NK-92 (cell line): ENCODE measurements around the gene TLE5.
"Not testable (repeated sequence)": the region's sequence is repeated elsewhere in the genome, so short reads cannot be mapped to it uniquely, and the experiment has no call there.

Experiments
- DNase-seq: peaks from one replicate; lab custom pipeline; 2025; ENCODE audit not compliant: unreplicated experiment; lab: John Stamatoyannopoulos, UW

Gene TLE5

DNA sequence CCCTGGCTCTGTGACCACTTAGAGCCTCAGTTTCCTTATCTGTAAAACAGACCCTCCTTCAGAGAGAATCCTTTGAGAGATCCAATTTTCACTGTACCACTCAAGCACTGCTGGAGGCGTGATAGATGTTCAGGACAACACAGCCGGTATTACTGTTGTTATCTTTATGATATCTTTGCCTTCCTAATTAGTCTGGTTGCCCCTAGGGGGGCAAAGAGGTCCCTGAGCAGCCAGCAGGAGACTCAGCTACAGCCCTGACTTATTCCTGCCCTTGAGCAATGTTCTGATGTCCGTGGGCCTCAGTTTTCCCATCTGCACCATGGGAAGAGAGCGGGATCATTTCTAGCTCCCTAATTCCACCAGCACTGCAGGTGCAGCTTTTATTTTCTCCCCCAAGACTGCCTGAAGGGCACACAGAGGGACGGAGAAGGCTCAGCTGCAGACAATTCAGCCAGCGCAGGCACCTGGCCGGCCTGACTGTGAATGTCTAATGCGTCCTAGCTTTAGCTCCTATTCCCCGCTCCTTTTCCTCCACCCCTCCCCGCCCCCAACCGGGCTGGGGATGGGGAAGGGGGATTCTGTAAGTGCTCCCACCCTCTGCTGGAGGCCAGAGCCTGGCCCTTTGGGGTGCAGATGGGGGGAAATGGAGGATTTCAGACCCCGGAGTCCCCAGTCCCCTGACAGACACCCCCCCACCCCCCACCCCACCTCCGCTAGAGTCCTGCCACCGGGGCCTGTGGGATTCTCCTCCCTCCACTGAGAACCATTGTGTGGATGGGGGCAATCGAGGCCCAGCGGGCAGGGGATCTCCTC is 16.2 kb downstream of the TLE5 start:
- DNase-seq, result no peak

DNA sequence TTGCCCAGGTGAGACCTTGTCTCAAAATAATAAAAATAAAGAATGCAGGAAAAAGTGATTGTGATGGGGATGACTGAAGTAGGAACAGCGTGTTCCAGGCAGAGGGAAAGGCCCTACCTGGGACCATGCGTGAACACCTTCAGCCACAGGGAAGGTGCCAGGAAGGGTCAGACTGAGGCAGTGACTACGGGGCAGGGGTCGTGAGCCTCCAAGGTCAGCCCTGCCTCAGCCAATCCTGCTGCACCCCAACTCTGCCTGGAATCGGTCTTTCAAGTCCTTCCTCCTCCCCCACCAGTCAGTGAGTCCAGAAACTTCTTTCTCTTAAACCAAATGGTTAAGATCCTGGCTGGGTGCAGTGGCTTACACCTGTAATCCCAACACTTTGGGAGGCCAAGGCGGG is 17.1 kb downstream of the TLE5 start:
- no peak for DNase-seq

DNA sequence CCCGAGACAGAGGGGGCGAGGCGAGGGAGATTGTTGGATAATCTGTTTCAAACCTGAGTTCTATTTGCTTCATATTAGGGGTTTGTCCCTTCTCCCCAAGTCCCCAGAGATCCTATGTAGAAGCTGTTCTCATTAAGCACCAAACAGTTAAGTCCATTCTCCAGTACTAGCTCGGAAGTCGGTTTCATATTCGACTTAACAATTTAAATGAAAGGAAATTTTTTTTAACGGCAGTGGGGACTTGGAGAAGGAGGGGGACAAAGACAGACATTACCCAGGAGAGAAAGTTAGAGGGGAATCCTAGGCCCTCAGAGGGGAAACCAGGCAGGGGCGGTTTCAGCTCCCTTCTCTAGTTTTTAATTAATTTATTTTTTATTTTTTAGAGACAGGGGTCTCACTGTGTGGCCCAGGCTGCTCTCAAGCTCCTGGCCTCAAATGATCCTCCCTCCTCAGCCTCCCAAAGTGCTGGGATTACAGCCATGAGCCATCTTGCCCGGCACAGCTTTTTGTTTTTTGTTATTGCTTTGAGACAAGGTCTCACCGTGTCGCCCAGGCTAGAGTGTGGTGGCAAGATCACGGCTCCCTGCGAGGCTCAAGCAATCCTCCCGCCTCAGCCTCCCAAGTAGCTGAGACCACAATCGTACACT is 19.6 kb downstream of the TLE5 start:
- no peak for DNase-seq

DNA sequence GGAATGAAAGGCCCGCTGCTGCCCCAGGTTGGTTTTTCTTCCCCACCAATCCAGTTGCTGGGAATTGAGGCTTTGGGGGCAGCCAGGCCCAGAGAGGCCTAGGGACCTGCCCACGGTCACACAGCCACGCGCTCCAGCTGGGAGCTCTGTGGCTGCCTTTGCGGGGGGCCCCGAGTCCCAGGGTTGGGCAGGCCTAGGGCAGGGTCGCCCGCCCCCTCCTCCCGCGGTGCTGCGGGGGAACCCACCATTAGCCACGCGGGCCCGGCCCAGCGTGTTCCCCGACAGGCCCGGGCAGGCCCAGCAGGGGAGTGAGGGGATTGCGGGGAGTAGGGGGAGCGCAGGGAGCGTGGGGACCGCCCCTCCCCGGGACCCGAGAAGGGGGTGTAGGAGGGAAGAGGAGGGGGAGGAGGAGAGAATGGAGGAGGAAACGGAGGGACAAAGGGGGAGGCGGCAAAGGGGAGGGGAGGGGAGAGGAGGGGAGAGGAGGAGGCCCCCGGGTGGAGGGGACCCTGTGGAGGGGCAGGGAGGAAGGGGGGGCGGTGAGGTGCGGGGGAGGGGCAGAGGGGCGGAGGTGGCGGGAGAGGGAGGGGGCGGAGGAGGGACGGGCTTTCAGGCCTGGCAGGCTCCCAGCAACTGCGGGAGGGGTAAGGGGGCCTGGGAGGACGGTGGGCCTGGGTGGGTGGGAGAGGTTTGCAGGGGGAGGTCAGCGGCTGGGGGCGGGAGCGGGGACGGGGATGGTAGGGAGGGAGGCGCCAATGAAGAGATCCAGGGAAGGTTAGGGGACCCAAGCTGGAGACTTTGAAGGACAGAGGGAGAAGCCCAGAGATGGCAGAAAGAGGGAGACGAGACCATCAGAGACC is 20.3 kb downstream of the TLE5 start:
- DNase-seq, result no peak

DNA sequence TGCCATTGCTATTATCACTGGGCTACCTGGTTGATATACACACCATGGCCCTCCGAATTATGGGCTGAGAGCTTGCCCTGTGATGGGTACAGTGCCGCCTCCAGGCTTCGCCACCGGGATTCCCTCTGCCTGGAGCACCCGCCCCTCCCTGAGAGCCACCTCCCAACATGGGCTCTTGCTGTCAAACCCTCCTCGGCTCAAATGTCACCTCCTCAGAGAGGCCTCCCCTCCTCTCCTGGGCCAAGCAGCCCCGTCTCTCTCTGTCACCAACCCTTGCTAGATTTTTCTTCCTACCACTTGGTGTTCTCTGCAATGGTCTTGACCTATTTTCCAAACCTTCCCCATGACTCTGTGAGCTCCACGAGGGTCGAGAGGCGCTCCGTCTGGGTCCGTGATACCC is 21.0 kb downstream of the TLE5 start:
- DNase-seq, result no peak

DNA sequence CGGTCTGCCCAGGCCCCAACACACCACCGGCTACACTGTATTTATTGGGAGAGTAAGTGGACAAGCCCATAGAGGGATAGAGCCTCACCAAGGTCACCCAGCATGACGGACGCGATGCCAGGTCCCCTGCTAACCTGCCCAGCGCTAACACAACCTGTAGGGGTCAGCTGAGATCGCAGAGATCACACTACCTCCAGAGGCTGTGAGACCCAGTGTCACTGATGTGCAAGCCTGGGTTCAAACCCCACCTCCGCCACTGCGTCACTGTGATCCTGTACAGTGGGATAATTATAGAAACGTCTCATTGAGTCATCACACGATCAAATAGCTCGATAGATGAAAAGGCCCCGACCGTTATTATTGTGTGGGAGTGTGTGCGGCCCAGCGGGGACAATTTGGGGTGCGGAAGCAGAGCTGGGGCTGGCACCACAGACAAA is 22.6 kb downstream of the TLE5 start:
- no peak for DNase-seq

DNA sequence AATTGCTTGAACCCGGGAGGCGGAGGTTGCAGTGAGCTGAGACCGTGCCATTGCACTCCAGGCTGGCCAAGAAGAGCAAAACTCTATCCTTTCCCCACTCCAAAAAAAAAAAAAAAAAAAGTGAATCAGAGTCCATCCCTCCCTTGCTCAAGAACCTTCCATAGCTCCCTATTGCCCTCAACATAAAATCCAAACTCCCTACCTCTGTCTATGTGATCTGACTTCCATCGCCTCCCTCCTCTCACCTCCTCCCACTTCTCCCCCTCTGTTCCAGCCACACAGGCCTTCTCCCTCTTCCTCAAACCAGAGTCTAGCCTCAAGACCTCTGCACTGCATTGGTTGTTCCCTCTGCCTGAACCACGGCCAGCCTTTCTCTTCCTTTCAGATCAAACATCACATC is 23.2 kb downstream of the TLE5 start:
- DNase-seq, result no peak

DNA sequence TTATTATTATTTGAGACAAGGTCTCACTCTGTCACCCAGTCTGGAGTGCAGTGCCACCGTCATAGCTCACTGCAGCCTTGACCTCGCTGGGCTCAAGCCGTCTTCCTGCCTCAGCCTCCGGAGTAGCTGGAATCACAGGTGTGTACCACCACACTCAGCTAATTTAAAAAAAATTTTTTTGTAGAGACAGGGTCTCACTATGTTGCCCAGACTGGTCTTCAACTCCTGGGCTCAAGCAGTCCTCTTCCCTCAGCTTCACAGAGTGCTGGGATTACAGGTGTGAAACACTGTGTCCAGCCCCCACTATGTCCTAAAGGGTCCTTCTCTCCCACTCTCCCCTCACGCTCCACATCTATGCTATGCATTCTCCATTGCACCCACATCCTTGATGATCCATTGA is 24.1 kb downstream of the TLE5 start:
- no peak for DNase-seq

DNA sequence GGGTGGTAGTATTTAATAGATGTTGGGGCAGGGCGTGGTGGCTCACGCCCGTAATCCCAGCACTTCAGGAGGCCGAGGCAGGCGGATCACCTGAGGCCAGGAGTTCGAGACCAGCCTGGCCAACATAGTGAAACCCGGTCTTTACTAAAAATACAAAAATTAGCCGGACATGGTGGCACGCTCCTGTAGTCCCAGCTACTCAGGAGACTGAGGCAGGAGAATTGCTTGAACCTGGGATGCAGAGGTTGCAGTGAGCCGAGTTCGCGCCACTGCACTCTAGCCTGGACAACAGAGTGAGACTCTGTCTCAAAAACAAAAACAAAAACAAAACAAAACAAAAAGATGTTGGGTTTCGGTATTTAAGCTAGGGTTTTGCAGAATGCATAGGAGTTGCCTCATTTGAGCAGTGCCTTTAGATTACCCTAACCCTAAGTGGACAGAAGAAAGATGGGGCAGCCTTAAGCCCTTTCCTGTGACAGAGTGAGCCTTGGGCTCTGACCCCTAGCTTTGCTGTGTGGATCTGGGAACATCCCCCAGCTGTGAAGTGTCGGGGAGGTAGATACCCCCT is 25.2 kb downstream of the TLE5 start:
- not testable (repeated sequence) for DNase-seq

DNA sequence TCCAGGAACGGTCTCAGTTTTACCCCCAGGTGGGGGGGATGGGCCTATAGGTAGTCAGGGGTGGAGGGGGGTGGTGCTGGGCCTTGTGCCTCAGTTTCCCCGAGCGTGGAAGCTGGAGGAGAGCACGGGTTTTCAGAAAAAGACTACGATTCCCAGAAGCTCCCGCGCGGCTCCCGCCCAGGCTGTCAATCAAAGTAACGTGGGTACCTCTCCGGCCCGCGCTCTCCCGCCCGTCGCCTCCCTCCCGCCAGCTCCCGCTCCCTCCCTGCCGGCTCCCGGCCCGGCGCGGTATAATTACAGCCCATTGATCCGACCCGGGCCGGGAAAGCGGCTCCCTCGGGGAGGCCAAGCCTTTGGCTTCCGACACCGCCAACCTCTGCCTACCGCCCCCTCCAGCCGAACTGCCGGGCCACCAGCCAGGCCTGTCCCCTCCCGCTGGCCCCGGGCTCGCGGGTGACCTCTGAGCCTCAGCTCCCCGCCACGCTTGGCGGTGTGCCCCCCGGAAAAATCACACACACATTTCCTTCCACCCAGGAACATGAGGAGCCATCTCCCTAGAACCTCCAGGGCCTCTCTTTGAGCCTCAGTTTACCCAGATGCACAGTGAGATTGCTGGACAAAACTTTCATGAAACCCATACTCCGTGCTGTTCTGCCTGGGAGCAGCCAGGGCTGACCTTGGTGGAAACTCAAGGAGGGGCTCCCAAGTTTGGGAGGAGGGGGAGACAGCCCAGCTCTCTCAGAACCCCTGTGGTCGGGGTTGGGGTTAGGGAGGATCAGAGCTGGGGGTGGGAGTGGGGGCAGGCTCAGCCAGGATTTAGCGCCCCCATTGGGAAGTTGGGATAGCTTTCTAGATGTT is 25.9 kb downstream of the TLE5 start:
- DNase-seq, result no peak

DNA sequence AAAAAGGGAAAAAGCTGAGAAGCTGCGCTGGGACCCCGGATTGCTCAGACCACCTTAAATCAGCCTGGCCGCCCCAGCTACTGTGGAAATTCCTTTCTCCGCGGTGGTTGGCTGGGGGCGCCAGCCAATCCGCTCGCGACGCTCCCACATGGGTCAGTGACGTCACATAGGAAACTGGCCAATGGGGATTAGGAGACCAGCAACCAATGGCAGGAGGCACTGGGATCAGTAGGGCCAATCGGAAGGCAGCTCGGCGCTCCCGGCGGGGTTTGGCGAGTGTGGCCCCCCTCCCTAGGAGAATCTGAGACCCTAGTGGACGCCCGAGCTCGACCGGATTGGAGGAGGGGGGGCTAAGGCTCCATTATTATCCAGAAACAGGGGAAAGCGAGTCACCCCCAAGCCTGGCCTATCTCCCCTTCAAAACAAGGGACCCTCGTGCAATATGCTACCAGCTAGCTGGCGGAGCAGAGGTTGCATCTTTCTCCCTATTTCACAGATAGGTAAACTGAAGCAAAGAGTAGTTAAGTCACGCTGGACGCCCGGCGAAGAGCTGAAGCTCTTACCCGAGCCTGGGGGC is 26.7 kb downstream of the TLE5 start:
- peak; percentile 85 for DNase-seq

DNA sequence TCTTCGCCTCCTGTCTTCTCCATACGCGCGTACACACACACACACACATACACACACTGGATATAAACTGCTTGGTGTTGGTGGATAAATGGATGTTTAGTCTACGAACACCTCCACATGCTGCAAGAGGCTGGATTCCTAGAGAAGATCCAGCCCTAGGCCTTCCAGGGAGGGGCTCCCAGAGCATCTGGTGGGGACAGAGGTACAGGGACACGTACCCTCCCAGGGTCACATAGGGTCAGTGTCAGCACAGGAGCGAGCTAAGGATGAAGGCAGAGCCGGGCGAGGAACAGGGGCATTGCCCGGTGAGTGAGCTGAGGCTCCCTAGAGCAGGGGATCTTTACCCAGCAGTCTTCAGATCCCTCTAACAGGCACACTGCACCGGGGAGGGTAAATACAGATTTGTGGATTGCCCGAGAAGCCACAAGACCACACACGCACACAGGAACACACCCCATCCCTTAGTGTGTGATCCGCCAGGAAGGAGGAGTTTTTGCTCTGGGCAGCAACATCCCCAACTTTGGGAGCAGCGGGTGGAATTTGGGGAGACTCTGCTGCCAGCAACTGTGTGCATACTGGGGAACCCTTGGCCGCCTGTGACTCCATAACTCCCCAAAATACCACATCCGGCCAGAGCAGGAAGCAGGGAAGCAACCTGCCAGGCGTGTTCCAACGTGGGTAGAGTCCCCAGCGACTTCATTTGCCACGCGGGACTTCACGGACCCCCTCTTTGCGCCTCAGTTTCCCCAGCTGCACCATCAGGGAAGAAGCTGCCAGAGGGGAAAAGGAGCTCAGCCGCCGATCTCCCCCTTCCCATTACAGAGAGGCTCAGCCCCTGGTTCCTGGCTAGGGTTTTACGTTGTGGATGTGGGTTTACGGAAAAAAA is 27.4 kb downstream of the TLE5 start:
- DNase-seq, result no peak

DNA sequence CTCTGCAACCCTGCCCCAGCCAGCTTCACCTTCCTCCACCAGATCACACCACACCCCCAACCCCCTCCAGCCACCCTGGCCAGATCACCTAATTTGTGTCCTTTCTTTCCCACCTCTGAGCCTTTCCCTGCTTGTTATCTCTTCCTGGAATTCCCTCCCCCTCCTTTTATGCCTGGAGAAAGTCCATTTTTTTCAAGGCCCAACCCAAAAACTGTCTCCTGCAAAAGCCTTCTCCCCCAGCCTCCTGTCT is 28.0 kb downstream of the TLE5 start:
- DNase-seq, result no peak

DNA sequence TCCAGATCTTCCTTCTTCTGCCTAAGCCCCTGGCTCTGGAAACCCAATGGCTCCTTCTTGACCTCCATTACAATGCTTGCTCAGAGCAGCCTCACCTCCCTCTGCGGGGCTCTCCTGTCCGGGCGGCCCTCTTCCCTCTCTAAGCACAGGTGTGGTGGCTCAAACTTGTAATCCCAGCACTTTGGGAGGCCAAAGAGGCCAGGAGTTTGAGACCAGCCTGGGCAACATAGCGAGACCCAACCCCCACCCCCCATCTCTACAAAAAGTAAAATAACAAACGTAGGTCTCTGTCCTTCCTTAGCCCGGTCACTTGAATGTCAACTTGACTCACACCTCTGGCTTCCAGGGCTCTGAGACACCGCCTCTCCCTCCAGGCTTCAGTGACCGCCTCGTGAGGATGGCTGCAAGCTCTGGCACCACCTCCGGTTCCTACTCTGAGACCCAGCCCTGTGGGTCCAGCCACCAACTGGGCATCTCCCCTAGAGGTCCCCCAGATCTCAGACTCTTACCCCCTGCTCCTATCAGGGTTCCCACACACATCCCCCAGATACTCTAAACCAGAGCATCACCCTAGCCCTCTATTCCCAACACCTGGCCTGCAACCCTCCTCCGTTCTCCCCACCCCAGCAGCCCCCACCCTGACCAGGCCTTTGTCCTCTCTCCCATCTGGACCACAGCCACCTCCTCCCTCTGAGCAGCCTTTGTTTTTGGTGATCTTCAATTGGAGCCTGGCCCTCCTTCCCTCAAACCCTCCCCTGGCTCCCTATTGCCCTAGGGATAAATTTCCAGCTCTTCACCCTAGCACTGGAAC is 28.5 kb downstream of the TLE5 start:
- DNase-seq, result no peak

DNA sequence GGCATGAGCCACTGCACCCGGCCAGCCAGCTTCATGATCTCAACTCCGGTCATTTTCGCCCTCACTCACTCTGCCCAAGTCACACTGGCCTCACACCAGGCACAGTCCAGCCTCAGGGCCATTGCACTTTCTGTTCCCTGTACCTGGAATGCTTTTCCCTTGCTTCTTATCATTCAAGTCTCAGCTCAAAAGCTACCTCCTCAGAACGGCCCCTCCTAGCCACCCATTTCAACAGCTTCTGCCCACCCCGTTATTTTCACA is 30.8 kb downstream of the TLE5 start:
- DNase-seq, result no peak

DNA sequence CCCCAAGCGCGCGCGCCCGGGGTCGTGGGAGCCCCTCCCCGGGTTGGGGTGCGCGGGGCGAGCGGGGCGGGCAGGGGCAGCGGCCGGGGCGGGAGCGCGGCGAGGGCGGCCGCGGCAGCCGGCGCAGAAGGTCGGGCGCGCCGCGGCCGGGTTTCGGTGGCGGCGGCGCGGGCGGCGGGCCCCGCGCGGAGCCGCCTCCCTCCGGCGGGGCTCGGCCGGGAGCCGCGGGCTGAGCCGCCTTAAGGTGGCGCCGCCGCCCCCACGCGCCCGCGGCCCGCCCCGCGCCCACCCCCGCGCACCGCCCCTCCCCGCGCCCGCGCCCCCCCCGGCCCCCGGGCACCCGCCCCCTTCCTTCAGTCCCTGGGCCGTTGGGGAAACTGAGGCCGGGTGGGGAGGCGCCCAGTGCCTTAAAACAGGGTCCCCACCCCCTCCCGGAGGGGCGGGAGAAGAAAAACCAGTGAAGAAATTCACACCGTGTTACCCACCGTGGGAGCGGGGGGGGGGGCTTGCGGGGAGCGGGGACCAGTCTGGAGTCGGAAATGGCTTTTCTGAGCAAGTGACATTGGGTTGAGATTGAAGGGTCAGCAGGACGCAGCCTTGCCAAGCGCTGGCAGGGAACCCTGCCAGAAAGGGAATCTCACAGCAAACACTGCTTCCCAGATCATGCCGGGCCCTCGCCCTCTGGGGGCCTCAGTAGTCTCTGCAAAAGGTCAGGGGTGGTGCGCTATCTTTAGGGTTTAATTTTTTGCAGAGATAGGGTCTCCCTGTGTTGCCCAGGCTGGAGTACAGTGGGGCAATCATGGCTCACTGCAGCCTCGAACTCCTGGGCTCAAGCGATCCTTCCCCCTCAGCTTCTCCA is 33.0 kb downstream of the TLE5 start, which contains the start of gene TLE2:
TSS of gene TLE2 (minus strand) at position 216 of the 859 bp plus-strand sequence. CDS start 376 bp downstream, outside the sequence.
- DNase-seq, result no peak

DNA sequence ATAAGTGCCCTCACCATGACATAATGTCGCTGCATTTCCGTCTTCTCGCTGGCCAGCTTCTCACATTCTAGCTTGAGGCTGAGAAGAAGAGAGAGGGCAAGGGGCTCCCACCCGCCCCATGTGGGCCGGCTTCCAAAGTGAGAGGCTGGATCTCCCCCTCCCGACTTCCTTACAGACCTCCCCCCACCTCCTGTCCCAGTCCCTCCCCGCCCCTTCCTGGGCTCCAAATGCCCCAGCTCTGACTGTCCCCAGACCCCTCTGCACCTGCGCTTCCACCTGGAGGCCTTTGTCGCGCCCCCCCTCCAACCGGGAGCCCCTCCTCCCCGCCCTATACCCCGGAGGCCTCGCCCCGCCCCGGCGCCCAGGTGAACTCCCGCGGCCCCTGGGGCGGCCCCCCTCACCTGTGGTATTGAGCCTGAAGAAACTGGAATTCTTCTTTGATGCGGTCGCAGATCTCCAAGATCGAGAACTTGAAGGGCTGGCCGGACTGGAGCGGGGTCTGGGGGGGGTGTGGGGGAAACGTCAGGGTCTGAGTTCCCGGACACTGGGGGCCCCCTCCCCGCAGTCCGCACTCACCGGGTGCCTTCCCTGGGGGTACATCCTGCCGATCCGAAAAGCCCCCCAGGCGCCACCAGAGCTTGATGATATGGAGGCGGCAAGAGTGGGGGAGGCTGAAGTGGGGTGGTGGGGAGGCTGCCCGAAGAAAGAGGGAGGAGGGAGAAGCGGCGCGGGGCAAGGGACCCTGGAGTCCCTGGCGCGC is 33.8 kb downstream of the TLE5 start:
- DNase-seq, result no peak
